Common myeloid progenitor, CD34-positive (primary cell): ENCODE results near the gene TMEM141.
"Not testable (repeated sequence)": the region's sequence is repeated elsewhere in the genome, so short reads cannot be mapped to it uniquely, and the experiment has no call there.

Experiments used
- CTCF ChIA-PET: fragments of 350-600 bp; sonication (Branson Sonifier 250); formaldehyde crosslinking; loops from one replicate; lab custom pipeline; 2021; ENCODE audit warnings: antibody characterized with exemption; lab: Charles Lee
- POLR2A ChIA-PET: fragments of 350-600 bp; sonication (Branson Sonifier 250); formaldehyde crosslinking; loops from one replicate; lab custom pipeline; 2021; ENCODE audit warnings: antibody characterized with exemption; lab: Charles Lee
- DNase-seq, 3 donors: peaks; one replicate each; pipeline versions ENCODE4 v3.0.0 to v3.0.0-alpha.2; 2013
- H3K27ac ChIP-seq, 2 experiments: 1 replicate in 1 of 2; 2 replicates in 1 of 2; pipeline ENCODE4 v1.7.0; 2013; ENCODE audit warnings: inconsistent platforms in 2 of 2, low read length in 2 of 2, mild to moderate bottlenecking in 2 of 2, low read depth in 1 of 2, moderate library complexity in 1 of 2; ENCODE audit not compliant: severe bottlenecking in 2 of 2, insufficient read depth in 1 of 2, poor library complexity in 1 of 2
- H3K27me3 ChIP-seq, 5 experiments: replicated peaks in 2 of 5; 1 replicate in 3 of 5; 2 replicates in 2 of 5; pipeline versions ENCODE4 v1.6.1 to v1.7.0; 2013; ENCODE audit warnings: low read length in 4 of 5, mild to moderate bottlenecking in 2 of 5, moderate library complexity in 2 of 5, inconsistent platforms in 1 of 5; ENCODE audit not compliant: insufficient read depth in 5 of 5, control insufficient read depth in 4 of 5
- H3K36me3 ChIP-seq, 4 experiments: 1 replicate in 2 of 4; 2 replicates in 2 of 4; pipeline versions ENCODE4 v1.6.1 to v1.7.0; 2013; ENCODE audit warnings: low read length in 3 of 4, control low read depth in 1 of 4, mild to moderate bottlenecking in 1 of 4; ENCODE audit not compliant: control insufficient read depth in 4 of 4, insufficient read depth in 4 of 4
- H3K4me1 ChIP-seq, 4 experiments: 1 replicate in 3 of 4; 2 replicates in 1 of 4; pipeline versions ENCODE4 v1.6.1 to v1.7.1; 2013; ENCODE audit warnings: low read length in 3 of 4, mild to moderate bottlenecking in 3 of 4, control low read depth in 1 of 4, inconsistent platforms in 1 of 4, moderate library complexity in 1 of 4; ENCODE audit not compliant: control insufficient read depth in 4 of 4, insufficient read depth in 4 of 4; ENCODE audit errors: control extremely low read depth in 1 of 4
- H3K4me3 ChIP-seq, 7 experiments: 1 replicate in 4 of 7; 2 replicates in 3 of 7; pipeline versions ENCODE4 v1.5.1 to v1.7.0; 2013; ENCODE audit warnings: mild to moderate bottlenecking in 7 of 7, low read length in 6 of 7, moderate library complexity in 6 of 7, inconsistent platforms in 2 of 7, low read depth in 2 of 7, control low read depth in 1 of 7; ENCODE audit not compliant: insufficient read depth in 4 of 7, control insufficient read depth in 1 of 7; ENCODE audit errors: extremely low read depth in 1 of 7
- H3K9me3 ChIP-seq, 5 experiments: 1 replicate in 4 of 5; 2 replicates in 1 of 5; pipeline versions ENCODE4 v1.6.1 to v1.7.1; 2013; ENCODE audit warnings: low read length in 4 of 5, mild to moderate bottlenecking in 2 of 5, inconsistent platforms in 1 of 5, low read depth in 1 of 5, moderate library complexity in 1 of 5; ENCODE audit not compliant: control insufficient read depth in 4 of 5, insufficient read depth in 2 of 5; ENCODE audit errors: control extremely low read depth in 1 of 5
- WGBS: methylation state at CpG from one replicate; pipeline ENCODE4 v1.1.5; 2013; ENCODE audit not compliant: insufficient coverage; 5-methylcytosine and 5-hydroxymethylcytosine counted together

The TMEM141 gene

DNA sequence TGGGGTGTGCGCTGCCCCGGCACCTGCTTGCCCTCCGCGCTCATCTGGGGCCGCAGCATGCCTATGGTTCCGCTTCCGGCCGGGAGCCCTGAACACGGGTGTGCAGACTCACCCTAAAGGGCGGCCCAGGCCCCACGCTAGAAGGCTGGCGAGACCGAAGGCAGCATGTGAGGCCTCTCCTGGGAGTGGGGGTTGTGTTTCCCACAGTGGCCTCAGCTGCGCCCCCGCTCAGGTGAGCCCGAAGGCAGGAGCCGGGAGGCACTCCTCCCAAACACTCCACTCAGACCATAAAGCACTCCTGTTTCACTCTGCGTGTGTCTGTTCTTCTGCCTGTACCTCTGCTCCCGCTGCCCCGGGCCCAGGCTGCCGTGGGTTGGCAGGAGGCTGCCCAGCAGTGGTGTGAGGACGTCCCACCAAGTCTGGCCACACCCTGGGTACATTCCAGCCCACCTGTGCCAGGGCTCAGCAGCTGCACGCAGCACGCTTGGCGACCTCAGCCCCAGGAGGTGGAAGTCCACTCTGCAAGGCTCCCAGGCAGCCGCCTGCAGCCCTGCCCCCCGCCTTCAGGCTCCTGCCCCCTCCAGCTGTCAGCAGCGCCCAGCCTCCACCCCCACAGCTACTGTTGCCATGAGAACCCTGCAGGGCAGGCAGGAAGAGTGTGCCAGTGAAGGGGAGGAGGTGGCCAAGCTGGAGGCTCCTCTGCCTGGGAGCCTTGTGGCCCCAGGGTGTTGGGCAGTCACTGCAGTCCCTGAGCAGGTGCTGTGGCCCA is 49.9 kb downstream of the TMEM141 start:
- H3K4me1 ChIP-seq, result peaks cover 0 to 31% (median 29%) of the 10 kb centered on the region in 4 experiments
- ChIA-PET CTCF (interaction anchor here (1.0 to 2.9 kb wide), 8 partner anchors 22 to 191 kb away, joined by 3 to 22 read pairs (median 4); partner anchors contain the start of genes FUT7 and RABL6), POLR2A (interaction anchor here (1.0 kb wide), 1 partner anchor 19 kb away, joined by 3 read pairs; no protein-coding TSS in a partner anchor)

GRCh38 chr9:136841646-136842379 is 50.7 kb downstream of the TMEM141 start:
- DNase-seq, H3K27ac ChIP-seq, H3K9me3 ChIP-seq: not testable (repeated sequence)
- H3K36me3 ChIP-seq, result peaks cover 0 to 19% (median 9%) of the 10 kb centered on the region in 4 experiments
- H3K27me3 ChIP-seq, result peaks cover 0 to 34% (median 3%) of the 10 kb centered on the region in 5 experiments
- peak overlapping the region in 2 of 7 experiments; percentile 46 to 58 for H3K4me3 ChIP-seq
- H3K4me1 ChIP-seq, result peaks cover 0 to 37% (median 35%) of the 10 kb centered on the region in 4 experiments
- CTCF ChIA-PET, result interaction anchor here (0.9 to 2.9 kb wide), 19 partner anchors 9 to 191 kb away, joined by 3 to 22 read pairs (median 5); partner anchors contain the start of genes FUT7 and RABL6
- 64% methylated on average over 9 of the region's 16 CpGs for WGBS
- POLR2A ChIA-PET, result interaction anchor here (1.0 kb wide), 1 partner anchor 19 kb away, joined by 3 read pairs; no protein-coding TSS in a partner anchor

More for the DNA sequence above, 49.9 kb downstream of the TMEM141 start:
- 82% methylated on average over 12 of the region's 28 CpGs for WGBS
- Histone ChIP-seq H3K36me3 (peaks cover 0 to 26% (median 12%) of the 10 kb centered on the region in 4 experiments), H3K9me3 (no peaks in the 10 kb centered on the region), H3K27ac (no peak overlapping the region), H3K27me3 (peaks cover 0 to 26% (median 2%) of the 10 kb centered on the region in 5 experiments), H3K4me3 (no peak overlapping the region)
- DNase-seq, result peak in 2 of 3 donors; percentile 14 to 20

GRCh38 chr9:136842380-136842948 is 51.3 kb downstream of the TMEM141 start, which contains the start of gene AJM1:
TSS of gene AJM1 (plus strand) at chr9:136842478. CDS start at chr9:136844415, 1,937 bp downstream.
- POLR2A ChIA-PET, result interaction anchor here (0.6 kb wide), 1 partner anchor 156 kb away, joined by 3 read pairs; no protein-coding TSS in a partner anchor
- not testable (repeated sequence) for H3K27ac ChIP-seq

More at GRCh38 chr9:136842380-136842948, 51.3 kb downstream of the TMEM141 start, which contains the start of gene AJM1:
- Histone ChIP-seq H3K4me3 (peak within 1 kb of the TSS; percentile 11 to 74 (median 50)), H3K4me1 (peaks cover 0 to 42% (median 40%) of the 10 kb centered on the region in 4 experiments), H3K27me3 (peaks cover 0 to 40% (median 6%) of the 10 kb centered on the region in 5 experiments), H3K36me3 (peaks cover 0 to 19% (median 9%) of the 10 kb centered on the region in 4 experiments)
- WGBS, result under 1% methylated on average over 11 of the region's 27 CpGs
- CTCF ChIA-PET, result interaction anchor here (0.8 to 2.9 kb wide), 24 partner anchors 9 to 190 kb away, joined by 3 to 22 read pairs (median 4); partner anchors contain the start of genes FUT7 and RABL6
- peak; percentile 73 to 88 (median 84) for DNase-seq
- not testable (repeated sequence) for H3K9me3 ChIP-seq
